Measurements from ENCODE around the gene PDK3. TPM values are rescaled to one million over a fixed set of nuclear protein-coding genes. Genes with fewer than 3 reads are reported as not detected.

PDK3 gene
- total RNA-seq, 1 donor from 2014 or later: 12.1 TPM

- no peak for DNase-seq
- Mint-ChIP-seq H3K4me3 (ENCODE audit: unreplicated experiment) (no peak overlapping the region), H3K27me3 (ENCODE audit: unreplicated experiment) (peaks cover 7% of the 10 kb centered on the region), H3K36me3 (ENCODE audit: unreplicated experiment) (no peaks in the 10 kb centered on the region), H3K9me3 (ENCODE audit: unreplicated experiment) (peaks cover 7% of the 10 kb centered on the region), H3K4me1 (ENCODE audit: low read depth, unreplicated experiment) (peaks cover 21% of the 10 kb centered on the region), H3K27ac (ENCODE audit: unreplicated experiment) (no peak overlapping the region)
- no peak for TF ChIP-seq CTCF (IDR thresholded peaks at IDR 0.05; ENCODE audit: partially characterized antibody, unreplicated experiment)
These were observed 102.1 kb downstream of the PDK3 start for GRCh38 chrX:24567169-24567568.

- H3K27me3 Mint-ChIP-seq (ENCODE audit: unreplicated experiment): no peaks in the 10 kb centered on the region
- H3K4me3 Mint-ChIP-seq (ENCODE audit: unreplicated experiment): no peak overlapping the region
- H3K27ac Mint-ChIP-seq (ENCODE audit: unreplicated experiment): no peak overlapping the region
- H3K36me3 Mint-ChIP-seq (ENCODE audit: unreplicated experiment): no peaks in the 10 kb centered on the region
- no peaks in the 10 kb centered on the region for H3K4me1 Mint-ChIP-seq (ENCODE audit: low read depth, unreplicated experiment)
- no peak for DNase-seq
- H3K9me3 Mint-ChIP-seq (ENCODE audit: unreplicated experiment): no peaks in the 10 kb centered on the region
- TF ChIP-seq CTCF (IDR thresholded peaks at IDR 0.05; ENCODE audit: partially characterized antibody, unreplicated experiment): no peak
These were observed 109.7 kb downstream of the PDK3 start for GRCh38 chrX:24574743-24575142.

- no peak overlapping the region for H3K27ac Mint-ChIP-seq (ENCODE audit: unreplicated experiment)
These were observed 110.4 kb downstream of the PDK3 start for GRCh38 chrX:24575496-24575895.

GRCh38 chrX:24577091-24577490 is 112.0 kb downstream of the PDK3 start:
- no peaks in the 10 kb centered on the region for H3K36me3 Mint-ChIP-seq (ENCODE audit: unreplicated experiment)
- H3K4me3 Mint-ChIP-seq (ENCODE audit: unreplicated experiment): no peak overlapping the region
- no peaks in the 10 kb centered on the region for H3K4me1 Mint-ChIP-seq (ENCODE audit: low read depth, unreplicated experiment)
- no peak for TF ChIP-seq CTCF (IDR thresholded peaks at IDR 0.05; ENCODE audit: partially characterized antibody, unreplicated experiment)
- no peak for DNase-seq
- no peak overlapping the region for H3K27ac Mint-ChIP-seq (ENCODE audit: unreplicated experiment)
- peaks cover 2% of the 10 kb centered on the region for H3K27me3 Mint-ChIP-seq (ENCODE audit: unreplicated experiment)
- peaks cover 1% of the 10 kb centered on the region for H3K9me3 Mint-ChIP-seq (ENCODE audit: unreplicated experiment)

More at GRCh38 chrX:24575496-24575895, 110.4 kb downstream of the PDK3 start:
- H3K4me3 Mint-ChIP-seq (ENCODE audit: unreplicated experiment): no peak overlapping the region
- TF ChIP-seq CTCF (IDR thresholded peaks at IDR 0.05; ENCODE audit: partially characterized antibody, unreplicated experiment): no peak
- H3K4me1 Mint-ChIP-seq (ENCODE audit: low read depth, unreplicated experiment): no peaks in the 10 kb centered on the region
- H3K9me3 Mint-ChIP-seq (ENCODE audit: unreplicated experiment): no peaks in the 10 kb centered on the region
- no peaks in the 10 kb centered on the region for H3K27me3 Mint-ChIP-seq (ENCODE audit: unreplicated experiment)
- H3K36me3 Mint-ChIP-seq (ENCODE audit: unreplicated experiment): no peaks in the 10 kb centered on the region
- DNase-seq: no peak

Other genes with a start within 250 kb of the PDK3 start
- 0.22 TPM for gene SUPT20HL2, start 151.2 kb upstream of the PDK3 start, total RNA-seq (ENCODE audit: unreplicated experiment)
- not detected for gene SUPT20HL1, start 104.6 kb upstream of the PDK3 start, total RNA-seq (ENCODE audit: unreplicated experiment)
- 19.5 TPM for gene PCYT1B, start 182.1 kb downstream of the PDK3 start, total RNA-seq (ENCODE audit: unreplicated experiment)
- 13.2 TPM for gene POLA1, start 228.6 kb downstream of the PDK3 start, total RNA-seq (ENCODE audit: unreplicated experiment)

Data from glutamatergic neuron (in vitro differentiated cells).